OCI-LY1 (cell line): ENCODE measurements around the gene GBF1.

Experiments
- CTCF ChIP-seq: fragments of 200-600 bp; sonication (generic), shearing (Covaris generic); IDR thresholded peaks from 2 replicates; pipeline ENCODE4 v1.5.1; 2017; ENCODE audit warnings: mild to moderate bottlenecking, antibody characterized with exemption, low read length, moderate library complexity, mixed read lengths
- EZH2 ChIP-seq: fragments of 200-600 bp; sonication (generic), shearing (Covaris generic); IDR thresholded peaks from 2 replicates; pipeline ENCODE4 v1.8.0; 2017; ENCODE audit warnings: borderline replicate concordance, mixed run types, mild to moderate bottlenecking, antibody characterized with exemption, low read length, moderate library complexity, mixed read lengths

DNA sequence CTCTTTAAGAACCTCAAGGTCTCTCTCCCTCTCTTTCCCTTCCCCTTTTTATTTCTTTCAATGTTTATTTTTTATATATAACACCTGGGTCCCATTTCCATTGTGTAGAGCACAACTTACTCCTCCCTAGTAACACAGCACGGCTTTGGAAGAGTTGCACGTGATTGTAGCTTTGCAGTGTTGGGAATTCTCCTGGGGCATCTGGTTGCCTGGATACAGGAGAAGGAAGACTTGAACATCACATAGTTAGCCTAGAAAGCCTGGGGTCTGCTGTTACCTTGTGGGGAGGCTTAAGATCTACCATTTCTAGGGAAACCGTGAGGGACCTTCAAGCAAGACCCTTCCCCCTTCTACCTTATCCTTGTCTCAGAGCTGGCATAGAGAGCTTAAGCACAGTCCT, 109.1 kb downstream of the GBF1 start:
- TF ChIP-seq CTCF (no peak), EZH2 (no peak)
